GM19239 (cell line): ENCODE measurements around the gene DOC2B.

Source experiments
- DNase-seq: peaks from one replicate; pipeline ENCODE4 v3.0.0; 2011; ENCODE audit warnings: low spot score; ENCODE audit not compliant: insufficient read length
- FAIRE-seq: peaks from 2 replicates; lab custom pipeline; 2011; peaks lifted over from hg19 to GRCh38; lab: Jason Lieb, UNC

The DOC2B gene

GRCh38 chr17:193841-194806, 12.7 kb upstream of the DOC2B start:
- FAIRE-seq (no peak), DNase-seq (no peak)

GRCh38 chr17:193426-193810, 12.0 kb upstream of the DOC2B start:
- DNase-seq (no peak), FAIRE-seq (no peak)

GRCh38 chr17:192666-193425, 11.4 kb upstream of the DOC2B start:
- DNase-seq = no peak
- no peak for FAIRE-seq

GRCh38 chr17:189444-189843, 8.0 kb upstream of the DOC2B start:
- DNase-seq = no peak
- FAIRE-seq = no peak

- no peak for FAIRE-seq
- no peak for DNase-seq
Observed at GRCh38 chr17:187130-187529, 5.7 kb upstream of the DOC2B start.

- no peak for FAIRE-seq
- DNase-seq = no peak
Observed at GRCh38 chr17:185445-186138, 4.1 kb upstream of the DOC2B start.

- DNase-seq (no peak), FAIRE-seq (no peak)
Observed at GRCh38 chr17:183021-183420, 1.6 kb upstream of the DOC2B start.

- no peak for DNase-seq
- no peak for FAIRE-seq
Observed at GRCh38 chr17:182050-182751, 751 bp upstream of the DOC2B start.

- DNase-seq = no peak
- no peak for FAIRE-seq
Observed at GRCh38 chr17:180381-181244, 837 bp downstream of the DOC2B start.

- DNase-seq (no peak), FAIRE-seq (no peak)
Observed at GRCh38 chr17:179781-180380, 1.6 kb downstream of the DOC2B start.

GRCh38 chr17:179066-179432, 2.4 kb downstream of the DOC2B start:
- no peak for FAIRE-seq

GRCh38 chr17:178292-179065, 3.0 kb downstream of the DOC2B start:
- no peak for FAIRE-seq
- no peak for DNase-seq

More at GRCh38 chr17:179066-179432, 2.4 kb downstream of the DOC2B start:
- no peak for DNase-seq

GRCh38 chr17:177762-178161, 3.7 kb downstream of the DOC2B start:
- FAIRE-seq (no peak), DNase-seq (no peak)

GRCh38 chr17:177155-177554, 4.3 kb downstream of the DOC2B start:
- no peak for DNase-seq
- no peak for FAIRE-seq

- no peak for DNase-seq
- FAIRE-seq = no peak
Observed at GRCh38 chr17:173166-173911, 8.1 kb downstream of the DOC2B start.

- DNase-seq (no peak), FAIRE-seq (no peak)
Observed at GRCh38 chr17:172401-172800, 9.0 kb downstream of the DOC2B start.

GRCh38 chr17:171871-172270, 9.6 kb downstream of the DOC2B start:
- FAIRE-seq = no peak
- no peak for DNase-seq
